GM21619 (cell line): ENCODE data around the gene BLACAT1.

Experiments used
- ATAC-seq: cut with Tn5 transposase; IDR thresholded peaks from one replicate; pipeline ENCODE4 v1.9.1; 2021; ENCODE audit not compliant: unreplicated experiment

BLACAT1 gene

GRCh38 chr1:205455581-205456382 is at the start of gene BLACAT1:
Gene BLACAT1, minus strand, starts transcription at chr1:205456045.
- ATAC-seq = no peak

GRCh38 chr1:205505076-205505729 is 49.4 kb upstream of the BLACAT1 start:
- no peak for ATAC-seq

- no peak for ATAC-seq
Measured at GRCh38 chr1:205504311-205505075, 48.6 kb upstream of the BLACAT1 start, which contains the start of gene CDK18. Gene CDK18, plus strand, starts transcription at chr1:205504669. Its CDS starts 18,499 bp downstream, at chr1:205523168.

GRCh38 chr1:205502992-205503391 is 47.1 kb upstream of the BLACAT1 start:
- no peak for ATAC-seq

GRCh38 chr1:205502111-205502810 is 46.4 kb upstream of the BLACAT1 start:
- ATAC-seq = no peak

GRCh38 chr1:205500240-205501233 is 44.7 kb upstream of the BLACAT1 start:
- no peak for ATAC-seq

GRCh38 chr1:205499789-205500188 is 43.9 kb upstream of the BLACAT1 start:
- no peak for ATAC-seq

GRCh38 chr1:205497351-205497750 is 41.5 kb upstream of the BLACAT1 start:
- no peak for ATAC-seq

GRCh38 chr1:205496661-205497060 is 40.8 kb upstream of the BLACAT1 start:
- ATAC-seq = no peak

- no peak for ATAC-seq
Measured at GRCh38 chr1:205495237-205495823, 39.5 kb upstream of the BLACAT1 start.

- no peak for ATAC-seq
Measured at GRCh38 chr1:205494115-205494514, 38.3 kb upstream of the BLACAT1 start.

- no peak for ATAC-seq
Measured at GRCh38 chr1:205493241-205494085, 37.6 kb upstream of the BLACAT1 start.

- ATAC-seq = no peak
Measured at GRCh38 chr1:205492774-205493173, 36.9 kb upstream of the BLACAT1 start.

- no peak for ATAC-seq
Measured at GRCh38 chr1:205492201-205492667, 36.4 kb upstream of the BLACAT1 start.

- no peak for ATAC-seq
Measured at GRCh38 chr1:205491794-205492193, 35.9 kb upstream of the BLACAT1 start.

- no peak for ATAC-seq
Measured at GRCh38 chr1:205488074-205488723, 32.4 kb upstream of the BLACAT1 start.

GRCh38 chr1:205486258-205486657 is 30.4 kb upstream of the BLACAT1 start:
- no peak for ATAC-seq
